Dendritic cell treated with granulocyte-macrophage colony-stimulating factor and Interleukin-4, amounts not matched to agents 40 ng/mL and 50 ng/mL, for 4 days (primary cell): ENCODE measurements around the gene CARD8.

Source experiments
- H3K27ac Mint-ChIP-seq: one replicate; pipeline ENCODE4 v1.8.0; 2022; ENCODE audit warnings: mild to moderate bottlenecking, mixed read lengths
- H3K27me3 Mint-ChIP-seq: one replicate; pipeline ENCODE4 v1.8.0; 2022; ENCODE audit warnings: mild to moderate bottlenecking, mixed read lengths
- H3K36me3 Mint-ChIP-seq: one replicate; pipeline ENCODE4 v1.8.0; 2022; ENCODE audit warnings: low read depth, mixed read lengths
- H3K4me1 Mint-ChIP-seq: one replicate; pipeline ENCODE4 v1.8.0; 2022; ENCODE audit warnings: low read depth, mixed read lengths
- H3K4me3 Mint-ChIP-seq: one replicate; pipeline ENCODE4 v1.8.0; 2022; ENCODE audit warnings: mild to moderate bottlenecking, moderate library complexity, mixed read lengths
- H3K9me3 Mint-ChIP-seq: one replicate; pipeline ENCODE4 v1.8.0; 2022; ENCODE audit warnings: mixed read lengths
- intact Hi-C: fragments of 100-400 bp; cut with micrococcal nuclease; formaldehyde crosslinking; loops from one replicate; pipeline ENCODE4 v1.15.0; 2022

CARD8 gene

DNA sequence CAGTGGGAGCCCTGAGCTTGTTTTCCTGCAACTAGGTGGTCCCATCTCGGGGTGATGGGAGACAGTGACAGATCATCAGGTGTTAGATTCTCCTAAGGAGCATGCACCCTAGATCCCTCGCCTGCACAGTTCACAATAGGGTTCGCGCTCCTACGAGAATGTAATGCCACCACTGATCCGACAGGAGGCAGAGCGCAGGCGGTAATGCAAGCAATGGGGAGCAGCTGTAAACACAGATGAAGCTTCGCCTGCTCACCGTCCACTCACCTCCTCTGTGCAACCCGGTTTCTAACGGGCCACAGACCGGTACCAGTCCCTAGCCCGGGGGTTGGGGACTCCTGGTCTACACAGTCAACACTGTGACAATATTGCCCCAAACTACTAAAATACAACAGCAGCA, 38.8 kb downstream of the CARD8 start:
- no peaks in the 10 kb centered on the region for H3K9me3 Mint-ChIP-seq
- no peak overlapping the region for H3K27ac Mint-ChIP-seq
- intact Hi-C loops: no loop called here
- H3K36me3 Mint-ChIP-seq: peaks cover 100% of the 10 kb centered on the region
- H3K4me3 Mint-ChIP-seq: no peak overlapping the region
- H3K4me1 Mint-ChIP-seq: no peaks in the 10 kb centered on the region
- no peaks in the 10 kb centered on the region for H3K27me3 Mint-ChIP-seq

DNA sequence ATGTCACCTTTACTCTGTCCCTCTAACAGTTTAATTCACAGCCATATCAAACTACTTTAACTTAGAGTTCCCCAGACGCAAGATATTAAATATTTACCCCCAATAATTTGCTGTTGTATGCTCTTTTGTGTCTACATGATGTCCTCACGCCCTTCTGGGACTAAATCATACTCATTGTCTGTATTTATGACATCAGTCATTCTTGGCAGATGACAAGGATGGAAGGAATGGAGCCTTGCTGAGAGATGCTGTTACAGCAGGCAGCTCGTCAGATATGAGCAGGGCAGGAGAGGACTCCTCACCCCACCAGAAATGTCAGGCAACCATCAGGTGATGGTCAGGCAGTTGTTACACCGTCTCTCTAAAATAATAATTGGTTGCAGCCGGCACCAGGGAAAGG, 41.8 kb downstream of the CARD8 start:
- no peaks in the 10 kb centered on the region for H3K9me3 Mint-ChIP-seq
- no peaks in the 10 kb centered on the region for H3K27me3 Mint-ChIP-seq
- peaks cover 100% of the 10 kb centered on the region for H3K36me3 Mint-ChIP-seq
- no peak overlapping the region for H3K4me3 Mint-ChIP-seq
- intact Hi-C loops: no loop called here
- no peaks in the 10 kb centered on the region for H3K4me1 Mint-ChIP-seq
- no peak overlapping the region for H3K27ac Mint-ChIP-seq

DNA sequence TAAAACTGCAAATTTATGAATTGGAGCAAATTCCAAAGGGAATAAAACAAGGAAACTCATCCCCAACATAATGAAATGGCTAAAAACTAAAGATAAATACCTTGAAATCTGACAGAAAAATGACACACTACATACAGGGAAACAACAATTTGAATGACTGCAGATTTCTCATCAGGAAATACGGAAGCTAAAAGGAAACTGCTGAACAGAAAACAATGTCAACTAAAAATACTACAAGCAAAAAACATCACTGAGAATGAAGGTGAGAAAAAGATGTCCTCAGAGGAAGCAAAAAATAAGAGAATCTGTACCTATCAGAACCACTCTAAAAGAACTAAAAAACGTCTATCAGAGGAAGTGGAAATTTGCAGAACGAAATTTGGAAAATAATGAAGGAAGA, 45.7 kb downstream of the CARD8 start:
- Mint-ChIP-seq H3K4me3 (no peak overlapping the region), H3K9me3 (no peaks in the 10 kb centered on the region), H3K27ac (no peak overlapping the region), H3K4me1 (peaks cover 16% of the 10 kb centered on the region), H3K36me3 (peaks cover 62% of the 10 kb centered on the region), H3K27me3 (no peaks in the 10 kb centered on the region)
- intact Hi-C loops: no loop called here

GRCh38 chr19:48206397-48207093, 49.2 kb downstream of the CARD8 start:
- Mint-ChIP-seq H3K4me1 (peaks cover 16% of the 10 kb centered on the region), H3K4me3 (peak overlapping the region; percentile 44), H3K36me3 (peaks cover 28% of the 10 kb centered on the region), H3K9me3 (no peaks in the 10 kb centered on the region), H3K27me3 (no peaks in the 10 kb centered on the region), H3K27ac (peak overlapping the region; percentile 72)
- intact Hi-C loops: no loop called here

DNA sequence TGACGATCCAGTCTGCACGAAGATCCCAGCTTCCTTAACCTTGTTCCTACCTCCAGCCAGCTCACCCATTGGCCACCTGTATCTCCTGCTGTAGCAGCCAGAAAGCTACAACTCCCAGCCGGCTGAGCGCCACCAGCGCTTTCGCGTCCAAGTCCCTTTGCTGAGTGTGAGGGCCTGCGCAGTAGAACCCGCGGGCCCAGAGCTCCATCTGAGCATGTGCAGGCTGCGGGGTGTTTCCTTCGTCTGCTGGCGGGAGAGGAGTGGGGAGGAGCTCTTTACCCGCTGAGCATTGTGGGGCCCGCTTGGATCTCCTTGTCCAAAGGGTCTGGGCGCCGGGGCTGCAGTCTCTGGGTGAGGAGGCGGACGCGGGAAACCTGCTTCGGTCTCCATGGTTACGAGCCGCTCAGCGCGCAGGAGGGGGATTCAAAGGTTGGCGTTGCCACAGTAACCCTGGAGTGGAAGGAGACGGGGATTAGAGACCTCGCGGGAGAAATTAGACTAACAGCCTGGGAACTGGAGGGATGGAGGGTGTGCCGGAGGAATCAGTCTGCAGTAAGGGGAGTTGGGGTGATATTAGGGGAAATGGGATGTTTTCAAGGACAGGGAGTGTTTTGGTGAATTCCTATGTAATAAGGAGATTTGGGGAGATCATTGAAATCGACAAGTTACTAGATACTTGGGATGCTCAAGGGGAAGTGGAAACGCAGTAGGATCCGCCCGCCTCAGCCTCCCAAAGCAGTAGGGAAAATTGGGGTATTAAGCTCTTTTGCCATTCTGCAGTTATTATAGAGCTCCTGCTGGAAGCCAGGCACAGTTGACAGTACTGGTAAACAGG, 51.7 kb downstream of the CARD8 start:
- H3K27ac Mint-ChIP-seq: no peak overlapping the region
- peaks cover 16% of the 10 kb centered on the region for H3K4me1 Mint-ChIP-seq
- no peak overlapping the region for H3K4me3 Mint-ChIP-seq
- H3K27me3 Mint-ChIP-seq: no peaks in the 10 kb centered on the region
- intact Hi-C loops: no loop called here
- H3K9me3 Mint-ChIP-seq: no peaks in the 10 kb centered on the region
- H3K36me3 Mint-ChIP-seq: peaks cover 2% of the 10 kb centered on the region

DNA sequence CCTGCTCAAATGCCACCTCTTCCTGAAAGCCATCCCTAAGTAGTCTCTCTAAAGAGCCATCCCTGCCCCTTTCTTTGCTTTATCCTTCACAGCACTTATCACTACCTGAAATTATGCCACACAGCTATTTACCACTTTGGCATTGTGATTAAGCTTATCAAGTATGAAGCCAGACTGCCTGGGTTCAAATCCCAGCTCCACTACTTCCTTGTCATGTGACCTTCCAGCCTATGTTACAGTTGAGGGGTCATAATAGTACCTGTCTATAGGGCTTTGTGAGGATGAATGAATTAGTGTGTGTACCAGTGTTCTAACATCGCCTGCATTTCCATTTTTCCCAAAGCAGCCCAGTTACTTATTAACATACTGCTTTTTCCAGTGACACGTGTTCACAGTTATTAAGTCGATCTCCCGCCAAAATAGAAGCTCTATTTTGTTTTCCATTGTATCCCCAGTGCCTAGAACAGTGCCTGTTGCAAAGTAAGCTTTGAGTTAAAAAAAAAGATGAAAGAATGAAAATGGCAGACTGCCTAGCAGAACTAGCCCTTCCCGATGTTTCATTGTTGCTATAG, 52.4 kb downstream of the CARD8 start:
- Mint-ChIP-seq H3K36me3 (no peaks in the 10 kb centered on the region), H3K9me3 (no peaks in the 10 kb centered on the region), H3K27me3 (no peaks in the 10 kb centered on the region), H3K4me3 (no peak overlapping the region), H3K4me1 (peaks cover 16% of the 10 kb centered on the region), H3K27ac (no peak overlapping the region)
- intact Hi-C loops: no loop called here

GRCh38 chr19:48196933-48197665, 58.6 kb downstream of the CARD8 start:
- Mint-ChIP-seq H3K36me3 (peaks cover 6% of the 10 kb centered on the region), H3K27me3 (no peaks in the 10 kb centered on the region), H3K9me3 (no peaks in the 10 kb centered on the region), H3K4me3 (no peak overlapping the region), H3K4me1 (peaks cover 8% of the 10 kb centered on the region), H3K27ac (no peak overlapping the region)
- intact Hi-C loops: no loop called here

DNA sequence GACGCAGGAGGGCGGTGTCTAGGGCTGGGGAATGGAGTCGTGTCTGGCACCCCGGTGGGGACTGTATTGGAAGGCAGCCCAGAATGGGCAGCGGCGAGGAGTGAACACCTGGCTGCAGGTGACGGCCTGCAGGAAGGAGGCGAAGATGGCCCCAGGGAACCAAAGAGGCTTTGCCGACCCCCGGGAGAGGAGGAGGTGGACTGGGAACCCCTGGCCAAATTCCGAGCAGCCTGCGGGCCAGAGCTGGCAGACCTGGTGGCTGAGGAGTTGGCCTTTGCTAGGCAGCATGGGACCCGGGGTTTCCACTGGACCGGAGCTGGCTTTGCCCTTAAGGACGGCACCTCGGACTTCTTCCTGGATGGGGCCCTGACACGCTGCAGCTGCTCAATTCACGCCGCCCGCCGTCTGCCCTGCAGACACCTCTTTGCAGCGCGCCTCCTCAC, 59.4 kb downstream of the CARD8 start:
- H3K27ac Mint-ChIP-seq: no peak overlapping the region
- no peak overlapping the region for H3K4me3 Mint-ChIP-seq
- peaks cover 6% of the 10 kb centered on the region for H3K36me3 Mint-ChIP-seq
- H3K4me1 Mint-ChIP-seq: peaks cover 8% of the 10 kb centered on the region
- intact Hi-C loops: no loop called here
- H3K27me3 Mint-ChIP-seq: no peaks in the 10 kb centered on the region
- H3K9me3 Mint-ChIP-seq: no peaks in the 10 kb centered on the region

DNA sequence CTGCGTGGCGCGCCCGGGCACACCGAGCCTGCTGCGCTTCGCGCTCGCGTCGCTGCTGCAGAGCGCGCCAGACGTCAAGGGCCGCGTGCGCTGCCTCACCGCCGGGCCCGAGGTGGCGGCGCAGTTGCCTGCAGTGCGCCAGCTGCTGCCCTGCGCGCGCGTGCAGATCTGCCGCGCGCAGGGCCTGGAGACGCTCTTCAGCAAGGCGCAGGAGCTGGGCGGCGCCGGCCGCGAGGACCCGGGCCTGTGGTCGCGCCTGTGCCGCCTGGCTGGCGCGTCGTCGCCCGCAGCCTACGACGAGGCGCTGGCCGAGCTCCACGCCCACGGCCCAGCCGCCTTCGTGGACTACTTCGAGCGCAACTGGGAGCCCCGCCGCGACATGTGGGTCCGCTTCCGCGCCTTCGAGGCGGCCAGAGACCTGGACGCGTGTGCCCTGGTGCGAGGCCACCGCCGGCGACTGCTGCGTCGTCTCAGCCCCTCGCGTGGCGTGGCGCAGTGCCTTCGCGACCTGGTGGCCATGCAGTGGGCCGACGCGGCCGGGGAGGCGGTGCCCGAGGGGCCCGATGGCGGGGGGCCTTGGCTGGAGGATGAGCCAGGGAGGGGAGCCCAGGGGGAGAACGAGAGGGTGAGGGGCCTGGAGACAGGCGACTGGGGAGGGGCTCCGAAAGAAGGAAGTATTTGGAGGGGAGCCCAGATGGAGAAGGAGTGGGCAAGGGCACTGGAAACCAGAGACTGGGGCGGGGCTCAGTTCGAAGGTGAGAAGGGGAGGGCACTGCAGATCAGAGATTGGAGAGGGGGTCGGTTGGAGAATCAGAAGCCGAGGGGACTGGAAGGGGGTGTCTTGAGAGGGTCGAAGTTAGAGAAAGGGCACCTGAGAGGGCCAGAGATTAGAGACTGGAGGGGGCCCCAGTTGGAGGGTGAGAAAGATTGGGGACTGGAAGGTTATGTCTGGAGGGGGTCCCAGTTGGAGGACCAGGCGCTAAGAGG, 60.6 kb downstream of the CARD8 start:
- no peak overlapping the region for H3K4me3 Mint-ChIP-seq
- H3K27me3 Mint-ChIP-seq: no peaks in the 10 kb centered on the region
- H3K9me3 Mint-ChIP-seq: no peaks in the 10 kb centered on the region
- intact Hi-C loops: no loop called here
- no peak overlapping the region for H3K27ac Mint-ChIP-seq
- peaks cover 6% of the 10 kb centered on the region for H3K36me3 Mint-ChIP-seq
- H3K4me1 Mint-ChIP-seq: peaks cover 8% of the 10 kb centered on the region

GRCh38 chr19:48194041-48194843, 61.5 kb downstream of the CARD8 start:
- H3K27me3 Mint-ChIP-seq: no peaks in the 10 kb centered on the region
- intact Hi-C loops: no loop called here
- peaks cover 8% of the 10 kb centered on the region for H3K4me1 Mint-ChIP-seq
- peaks cover 8% of the 10 kb centered on the region for H3K36me3 Mint-ChIP-seq
- no peaks in the 10 kb centered on the region for H3K9me3 Mint-ChIP-seq
- no peak overlapping the region for H3K4me3 Mint-ChIP-seq
- H3K27ac Mint-ChIP-seq: no peak overlapping the region

GRCh38 chr19:48192750-48193149, 63.0 kb downstream of the CARD8 start:
- Mint-ChIP-seq H3K36me3 (peaks cover 23% of the 10 kb centered on the region), H3K27me3 (no peaks in the 10 kb centered on the region), H3K9me3 (no peaks in the 10 kb centered on the region), H3K4me1 (peaks cover 8% of the 10 kb centered on the region), H3K4me3 (no peak overlapping the region), H3K27ac (no peak overlapping the region)
- intact Hi-C loops: no loop called here

DNA sequence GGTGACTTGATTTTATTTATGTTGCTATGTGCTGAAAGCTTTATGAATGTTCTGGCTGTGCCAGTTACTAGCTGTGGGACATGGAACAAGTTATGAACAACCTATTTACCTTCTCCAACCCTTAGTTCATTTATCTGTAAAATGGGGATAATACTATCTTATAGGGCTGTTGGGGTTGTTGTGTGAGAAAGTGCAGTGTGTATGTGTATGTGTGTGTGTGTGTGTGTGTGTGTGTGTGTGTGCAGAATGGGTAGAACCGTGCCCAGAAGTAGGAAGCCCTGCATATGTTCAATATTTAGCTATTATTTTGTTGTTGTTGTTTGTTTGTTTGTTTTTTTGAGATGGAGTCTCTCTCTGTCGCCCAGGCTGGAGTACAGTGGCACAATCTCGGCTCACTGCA, 64.8 kb downstream of the CARD8 start:
- no peak overlapping the region for H3K27ac Mint-ChIP-seq
- no peaks in the 10 kb centered on the region for H3K9me3 Mint-ChIP-seq
- no peaks in the 10 kb centered on the region for H3K27me3 Mint-ChIP-seq
- peaks cover 25% of the 10 kb centered on the region for H3K36me3 Mint-ChIP-seq
- intact Hi-C loops: no loop called here
- no peak overlapping the region for H3K4me3 Mint-ChIP-seq
- no peaks in the 10 kb centered on the region for H3K4me1 Mint-ChIP-seq
